NCI-H2196 (cell line): ENCODE measurements around the gene GOLGA8H.
"Not testable (repeated sequence)": the region's sequence is repeated elsewhere in the genome, so short reads cannot be mapped to it uniquely, and the experiment has no call there.

Experiments used
- DNase-seq: peaks from one replicate; lab custom pipeline; 2025; ENCODE audit not compliant: unreplicated experiment; lab: John Stamatoyannopoulos, UW

GOLGA8H gene

GRCh38 chr15:30603796-30604195 is at the start of gene GOLGA8H:
Gene GOLGA8H, plus strand, starts transcription at chr15:30604028. Its CDS starts 98 bp downstream, at chr15:30604126.
- DNase-seq, result not testable (repeated sequence)

- DNase-seq, result not testable (repeated sequence)
Observed at GRCh38 chr15:30566949-30567348, 36.9 kb upstream of the GOLGA8H start.

GRCh38 chr15:30573012-30573491 is 30.8 kb upstream of the GOLGA8H start:
- DNase-seq, result not testable (repeated sequence)

GRCh38 chr15:30579394-30579970 is 24.3 kb upstream of the GOLGA8H start:
- DNase-seq, result not testable (repeated sequence)

- DNase-seq, result not testable (repeated sequence)
Observed at GRCh38 chr15:30580716-30581115, 23.1 kb upstream of the GOLGA8H start.

- not testable (repeated sequence) for DNase-seq
Observed at GRCh38 chr15:30598953-30599352, 4.9 kb upstream of the GOLGA8H start.

GRCh38 chr15:30612271-30612670 is 8.4 kb downstream of the GOLGA8H start:
- not testable (repeated sequence) for DNase-seq

- not testable (repeated sequence) for DNase-seq
Observed at GRCh38 chr15:30621342-30621741, 17.5 kb downstream of the GOLGA8H start.

GRCh38 chr15:30625436-30626193 is 21.8 kb downstream of the GOLGA8H start, which contains the start of gene ARHGAP11B:
Gene ARHGAP11B, plus strand, starts transcription at chr15:30626128.
- DNase-seq, result not testable (repeated sequence)

- not testable (repeated sequence) for DNase-seq
Observed at GRCh38 chr15:30626194-30626565, 22.4 kb downstream of the GOLGA8H start.

GRCh38 chr15:30626632-30627031 is 22.8 kb downstream of the GOLGA8H start:
- not testable (repeated sequence) for DNase-seq

- no peak for DNase-seq
Observed at GRCh38 chr15:30650012-30650929, 46.4 kb downstream of the GOLGA8H start.

GRCh38 chr15:30661154-30661553 is 57.3 kb downstream of the GOLGA8H start:
- DNase-seq, result not testable (repeated sequence)
